Activated naive CD8-positive, alpha-beta T cell (primary cell): ENCODE measurements around the gene MSANTD1.

ENCODE experiments used
- H3K27ac Mint-ChIP-seq: one replicate; pipeline ENCODE4 v1.8.0; 2021; ENCODE audit warnings: mixed read lengths
- H3K27me3 Mint-ChIP-seq: one replicate; pipeline ENCODE4 v1.8.0; 2021; ENCODE audit warnings: mixed read lengths
- H3K36me3 Mint-ChIP-seq: one replicate; pipeline ENCODE4 v1.8.0; 2021; ENCODE audit warnings: mixed read lengths
- H3K4me1 Mint-ChIP-seq: one replicate; pipeline ENCODE4 v1.8.0; 2021; ENCODE audit warnings: low read depth, mixed read lengths
- H3K4me3 Mint-ChIP-seq: one replicate; pipeline ENCODE4 v1.8.0; 2021; ENCODE audit warnings: mild to moderate bottlenecking, mixed read lengths
- H3K9me3 Mint-ChIP-seq: one replicate; pipeline ENCODE4 v1.8.0; 2021; ENCODE audit warnings: low read depth, mixed read lengths

Gene MSANTD1

GRCh38 chr4:3211866-3212265 is 37.1 kb upstream of the MSANTD1 start:
- Mint-ChIP-seq H3K9me3 (no peaks in the 10 kb centered on the region), H3K27me3 (no peaks in the 10 kb centered on the region), H3K36me3 (peaks cover 15% of the 10 kb centered on the region), H3K4me3 (no peak overlapping the region), H3K4me1 (no peaks in the 10 kb centered on the region), H3K27ac (no peak overlapping the region)

- H3K9me3 Mint-ChIP-seq, result no peaks in the 10 kb centered on the region
- no peaks in the 10 kb centered on the region for H3K27me3 Mint-ChIP-seq
- H3K4me3 Mint-ChIP-seq, result no peak overlapping the region
- H3K36me3 Mint-ChIP-seq, result peaks cover 12% of the 10 kb centered on the region
- H3K4me1 Mint-ChIP-seq, result no peaks in the 10 kb centered on the region
- H3K27ac Mint-ChIP-seq, result no peak overlapping the region
Measured at GRCh38 chr4:3212391-3213105, 36.4 kb upstream of the MSANTD1 start.

GRCh38 chr4:3213106-3213425 is 35.9 kb upstream of the MSANTD1 start:
- Mint-ChIP-seq H3K36me3 (peaks cover 15% of the 10 kb centered on the region), H3K4me1 (no peaks in the 10 kb centered on the region), H3K9me3 (no peaks in the 10 kb centered on the region), H3K4me3 (no peak overlapping the region), H3K27me3 (no peaks in the 10 kb centered on the region), H3K27ac (no peak overlapping the region)

- no peaks in the 10 kb centered on the region for H3K9me3 Mint-ChIP-seq
- H3K27me3 Mint-ChIP-seq, result no peaks in the 10 kb centered on the region
- peaks cover 15% of the 10 kb centered on the region for H3K36me3 Mint-ChIP-seq
- no peak overlapping the region for H3K27ac Mint-ChIP-seq
- H3K4me3 Mint-ChIP-seq, result no peak overlapping the region
- no peaks in the 10 kb centered on the region for H3K4me1 Mint-ChIP-seq
Measured at GRCh38 chr4:3213661-3214250, 35.2 kb upstream of the MSANTD1 start.

- Mint-ChIP-seq H3K27me3 (no peaks in the 10 kb centered on the region), H3K4me1 (no peaks in the 10 kb centered on the region), H3K27ac (no peak overlapping the region), H3K4me3 (no peak overlapping the region), H3K9me3 (no peaks in the 10 kb centered on the region), H3K36me3 (peaks cover 15% of the 10 kb centered on the region)
Measured at GRCh38 chr4:3215256-3215655, 33.7 kb upstream of the MSANTD1 start.

- Mint-ChIP-seq H3K27ac (no peak overlapping the region), H3K36me3 (peaks cover 15% of the 10 kb centered on the region), H3K27me3 (no peaks in the 10 kb centered on the region), H3K4me1 (no peaks in the 10 kb centered on the region), H3K9me3 (no peaks in the 10 kb centered on the region), H3K4me3 (no peak overlapping the region)
Measured at GRCh38 chr4:3215733-3216132, 33.2 kb upstream of the MSANTD1 start.

- peaks cover 15% of the 10 kb centered on the region for H3K36me3 Mint-ChIP-seq
- H3K27ac Mint-ChIP-seq, result no peak overlapping the region
- no peaks in the 10 kb centered on the region for H3K4me1 Mint-ChIP-seq
- H3K4me3 Mint-ChIP-seq, result no peak overlapping the region
- no peaks in the 10 kb centered on the region for H3K27me3 Mint-ChIP-seq
- no peaks in the 10 kb centered on the region for H3K9me3 Mint-ChIP-seq
Measured at GRCh38 chr4:3217266-3217665, 31.7 kb upstream of the MSANTD1 start.

GRCh38 chr4:3217771-3218170 is 31.2 kb upstream of the MSANTD1 start:
- no peaks in the 10 kb centered on the region for H3K4me1 Mint-ChIP-seq
- H3K36me3 Mint-ChIP-seq, result peaks cover 18% of the 10 kb centered on the region
- no peak overlapping the region for H3K27ac Mint-ChIP-seq
- H3K27me3 Mint-ChIP-seq, result no peaks in the 10 kb centered on the region
- H3K9me3 Mint-ChIP-seq, result no peaks in the 10 kb centered on the region
- no peak overlapping the region for H3K4me3 Mint-ChIP-seq

- Mint-ChIP-seq H3K9me3 (no peaks in the 10 kb centered on the region), H3K27ac (no peak overlapping the region), H3K4me3 (no peak overlapping the region), H3K36me3 (peaks cover 19% of the 10 kb centered on the region), H3K4me1 (no peaks in the 10 kb centered on the region), H3K27me3 (no peaks in the 10 kb centered on the region)
Measured at GRCh38 chr4:3218824-3219760, 29.9 kb upstream of the MSANTD1 start.

- Mint-ChIP-seq H3K4me1 (no peaks in the 10 kb centered on the region), H3K27ac (no peak overlapping the region), H3K9me3 (no peaks in the 10 kb centered on the region), H3K36me3 (peaks cover 15% of the 10 kb centered on the region), H3K4me3 (no peak overlapping the region), H3K27me3 (no peaks in the 10 kb centered on the region)
Measured at GRCh38 chr4:3219761-3220475, 29.0 kb upstream of the MSANTD1 start.

GRCh38 chr4:3220476-3221183 is 28.3 kb upstream of the MSANTD1 start:
- no peaks in the 10 kb centered on the region for H3K9me3 Mint-ChIP-seq
- no peaks in the 10 kb centered on the region for H3K27me3 Mint-ChIP-seq
- H3K36me3 Mint-ChIP-seq, result peaks cover 15% of the 10 kb centered on the region
- no peak overlapping the region for H3K4me3 Mint-ChIP-seq
- no peaks in the 10 kb centered on the region for H3K4me1 Mint-ChIP-seq
- H3K27ac Mint-ChIP-seq, result no peak overlapping the region

GRCh38 chr4:3221184-3221494 is 27.8 kb upstream of the MSANTD1 start:
- Mint-ChIP-seq H3K4me1 (no peaks in the 10 kb centered on the region), H3K27me3 (no peaks in the 10 kb centered on the region), H3K4me3 (no peak overlapping the region), H3K27ac (no peak overlapping the region), H3K9me3 (no peaks in the 10 kb centered on the region), H3K36me3 (peaks cover 12% of the 10 kb centered on the region)

- Mint-ChIP-seq H3K4me3 (no peak overlapping the region), H3K4me1 (no peaks in the 10 kb centered on the region), H3K36me3 (peaks cover 10% of the 10 kb centered on the region), H3K27me3 (no peaks in the 10 kb centered on the region), H3K27ac (no peak overlapping the region), H3K9me3 (no peaks in the 10 kb centered on the region)
Measured at GRCh38 chr4:3221996-3222395, 27.0 kb upstream of the MSANTD1 start.

GRCh38 chr4:3223346-3223745 is 25.6 kb upstream of the MSANTD1 start:
- H3K27ac Mint-ChIP-seq, result no peak overlapping the region
- H3K9me3 Mint-ChIP-seq, result no peaks in the 10 kb centered on the region
- H3K36me3 Mint-ChIP-seq, result peaks cover 7% of the 10 kb centered on the region
- H3K4me1 Mint-ChIP-seq, result no peaks in the 10 kb centered on the region
- no peak overlapping the region for H3K4me3 Mint-ChIP-seq
- H3K27me3 Mint-ChIP-seq, result no peaks in the 10 kb centered on the region
